HepG2 (cell line): Measurements from ENCODE around the gene LSM3. TPM values are rescaled to one million over a fixed set of nuclear protein-coding genes. Genes with fewer than 3 reads are reported as not detected.

ENCODE experiments used
- ATAC-seq: fragments of 200-7000 bp; cut with Tn5 transposase; 3 replicates; pipeline ENCODE4 v1.9.1; 2020; ENCODE audit warnings: mild to moderate bottlenecking, moderate library complexity
- BruUV-seq: library from RNA; stranded (reverse); fragments of 400-500 nt; replicated peaks from 2 replicates; lab custom pipeline; 2021; lab: Mats Ljungman, UMichigan
- CTCF ChIA-PET: fragments of 300-600 bp; formaldehyde crosslinking; extraction: SDS; loops from one replicate; lab custom pipeline; 2021; ENCODE audit warnings: low total read pairs, inconsistent platforms, low intra/inter-chr PET ratio; lab: Yijun Ruan, JAX
- POLR2A ChIA-PET: fragments of 350-600 bp; sonication (Branson Sonifier 250); formaldehyde crosslinking; loops from one replicate; lab custom pipeline; 2020; ENCODE audit warnings: antibody characterized with exemption, inconsistent platforms; lab: Yijun Ruan, JAX
- DNase-seq: peaks from one replicate; pipeline ENCODE4 v3.0.0-alpha.2; 2015; ENCODE audit warnings: low spot score
- FAIRE-seq: peaks from 3 replicates; lab custom pipeline; 2011; peaks lifted over from hg19 to GRCh38; lab: Jason Lieb, UNC
- H2AFZ ChIP-seq: one replicate; pipeline ENCODE4 v1.6.1; 2011; ENCODE audit warnings: low read length, inconsistent platforms
- H3K27ac ChIP-seq: fragments of 300-600 bp; 3 replicates; pipeline ENCODE4 v1.8.0; 2011; ENCODE audit warnings: mixed run types, mild to moderate bottlenecking, mixed read lengths, low read length, inconsistent platforms; ENCODE audit not compliant: insufficient read depth; ENCODE audit errors: extremely low read length
- H3K27me3 ChIP-seq, 2 experiments: fragments of 200-600 bp in 1 of 2; 2 replicates in 1 of 2; 3 replicates in 1 of 2; pipeline versions ENCODE4 v1.6.0 to v1.8.0; 2011; ENCODE audit warnings: low read length in 2 of 2, mild to moderate bottlenecking in 2 of 2, moderate library complexity in 2 of 2, inconsistent platforms in 1 of 2; ENCODE audit not compliant: insufficient read depth in 2 of 2, control insufficient read depth in 1 of 2
- H3K36me3 ChIP-seq, 2 experiments: fragments of 200-600 bp in 1 of 2; replicated peaks in 1 of 2; 2 replicates in 1 of 2; 3 replicates in 1 of 2; pipeline versions ENCODE4 v1.5.1 to v1.8.0; 2011; ENCODE audit warnings: low read length in 2 of 2, inconsistent platforms in 1 of 2; ENCODE audit not compliant: insufficient read depth in 2 of 2, control insufficient read depth in 1 of 2
- H3K4me1 ChIP-seq: 2 replicates; pipeline ENCODE4 v1.5.1; 2012; ENCODE audit warnings: low read length, inconsistent platforms; ENCODE audit not compliant: insufficient read depth
- H3K4me2 ChIP-seq: 2 replicates; pipeline ENCODE4 v1.6.0; 2011; ENCODE audit warnings: low read depth, low read length, inconsistent platforms
- H3K4me3 ChIP-seq, 3 experiments: fragments of 200-600 bp in 1 of 3; sonication (generic), shearing (Covaris generic) in 1 of 3; replicated peaks in 1 of 3; 2 replicates each; pipeline ENCODE4 v1.5.1; 2011 to 2016; ENCODE audit warnings: low read length in 3 of 3, inconsistent platforms in 2 of 3, low read depth in 2 of 3, mild to moderate bottlenecking in 2 of 3, control low read depth in 1 of 3, mixed read lengths in 1 of 3; ENCODE audit not compliant: insufficient read depth in 1 of 3
- H3K79me2 ChIP-seq: one replicate; pipeline ENCODE4 v1.6.1; 2011; ENCODE audit warnings: low read length, inconsistent platforms; ENCODE audit not compliant: insufficient read depth
- H3K9ac ChIP-seq: 2 replicates; pipeline ENCODE4 v1.6.0; 2011; ENCODE audit warnings: mild to moderate bottlenecking, low read depth, low read length, inconsistent platforms; ENCODE audit not compliant: insufficient read depth
- H3K9me3 ChIP-seq: 2 replicates; pipeline ENCODE4 v1.5.1; 2012; ENCODE audit warnings: mild to moderate bottlenecking, low read length
- H4K20me1 ChIP-seq: 2 replicates; pipeline ENCODE4 v1.6.0; 2011; ENCODE audit warnings: inconsistent platforms, mild to moderate bottlenecking, low read length, moderate library complexity; ENCODE audit not compliant: insufficient read depth
- CCAR2 ChIP-seq: fragments of 200-400 bp; formaldehyde crosslinking; optimal IDR thresholded peaks from 2 replicates; pipeline ENCODE3; 2018; ENCODE audit warnings: low read depth, mild to moderate bottlenecking, low read length, moderate library complexity
- FLYWCH1 ChIP-seq: sonication (generic); formaldehyde crosslinking; IDR thresholded peaks from 2 replicates; pipeline ENCODE4 v1.8.1; 2023; ENCODE audit warnings: mild to moderate bottlenecking, missing genetic modification reagents
- FOXA1 ChIP-seq, 2 experiments: fragments of 450-650 bp in 1 of 2; sonication (generic) in 1 of 2; formaldehyde crosslinking in 1 of 2; IDR thresholded peaks; 2 replicates each; pipeline versions ENCODE4 v1.4.0 to v1.6.1; 2016 to 2020; ENCODE audit warnings: missing genetic modification reagents in 1 of 2
- MTF2 ChIP-seq: sonication (generic); formaldehyde crosslinking; IDR thresholded peaks from 2 replicates; pipeline ENCODE4 v1.5.0; 2020; ENCODE audit warnings: missing genetic modification reagents, borderline replicate concordance
- NFKB2 ChIP-seq: sonication (generic); formaldehyde crosslinking; IDR thresholded peaks from 2 replicates; pipeline ENCODE4 v1.4.0; 2020; ENCODE audit warnings: missing genetic modification reagents, borderline replicate concordance
- REXO4 ChIP-seq: sonication (generic); formaldehyde crosslinking; IDR thresholded peaks from 2 replicates; pipeline ENCODE4 v1.8.0; 2022; ENCODE audit warnings: missing genetic modification reagents, mild to moderate bottlenecking, borderline replicate concordance
- SMARCC2 ChIP-seq: fragments of 450-650 bp; IDR thresholded peaks from 2 replicates; pipeline ENCODE4 v1.6.1; 2017; ENCODE audit warnings: antibody characterized with exemption, mild to moderate bottlenecking
- ZNF256 ChIP-seq: sonication (generic); formaldehyde crosslinking; conservative IDR thresholded peaks from 2 replicates; pipeline ENCODE4 v1.4.0; 2020; ENCODE audit warnings: missing genetic modification reagents
- ZNF34 ChIP-seq: sonication (generic); formaldehyde crosslinking; IDR thresholded peaks from 2 replicates; pipeline ENCODE4 v1.4.0; 2020; ENCODE audit warnings: mild to moderate bottlenecking, missing genetic modification reagents, borderline replicate concordance
- ZNF720 ChIP-seq: sonication (generic); formaldehyde crosslinking; IDR thresholded peaks from 2 replicates; pipeline ENCODE4 v1.4.0; 2020; ENCODE audit warnings: missing genetic modification reagents
- ZNF777 ChIP-seq: sonication (generic); formaldehyde crosslinking; IDR thresholded peaks from 2 replicates; pipeline ENCODE4 v1.4.0; 2020; ENCODE audit warnings: missing genetic modification reagents
- WGBS: methylation state at CpG from one replicate; pipeline ENCODE4 v1.1.6; 2017; ENCODE audit warnings: low lambda C conversion rate; 5-methylcytosine and 5-hydroxymethylcytosine counted together
- in situ Hi-C: cut with HindIII; loops from 2 replicates; pipeline ENCODE4 v1.10.0; 2017; ENCODE audit warnings: low pct_unique_long_range_greater_than_20kb; ENCODE audit not compliant: extremely low pct_ligation_motif_present
- intact Hi-C: fragments of 100-400 bp; cut with micrococcal nuclease; formaldehyde crosslinking; loops from one replicate; pipeline ENCODE4 v1.10.0; 2022; ENCODE audit not compliant: unreplicated experiment
- polyA plus RNA-seq, 8 experiments: library from polyadenylated mRNA; depleted of rRNA in 3 of 8; stranded (reverse) in 7 of 8; unstranded in 1 of 8; fragments of >200 nt; fragmentation: Illumina TruSeq in 4 of 8; extraction: Trizol in 4 of 8; gene quantifications; 2 replicates each; pipeline versions ENCODE4 v1.2.1 to v1.2.3, GENCODE V29; 2011 to 2016; ENCODE audit warnings: low read depth in 4 of 8, missing spikeins in 1 of 8, mixed read lengths in 1 of 8; ENCODE audit not compliant: insufficient read depth in 1 of 8
- total RNA-seq, 5 experiments: library from RNA; depleted of rRNA; stranded (reverse); fragments of >200 nt; fragmentation: Illumina TruSeq; extraction: Trizol; gene quantifications; 2 replicates each; pipeline ENCODE4 v1.2.3, GENCODE V29; 2016; ENCODE audit warnings: low read depth in 1 of 5
- TF ChIP-seq, protein P1 (sequence below), 2 experiments: IDR thresholded peaks; 2 replicates each; pipeline ENCODE4 v1.6.1; 2011 to 2012; ENCODE audit warnings: low read length in 2 of 2, borderline replicate concordance in 1 of 2, low read depth in 1 of 2, mild to moderate bottlenecking in 1 of 2, moderate library complexity in 1 of 2
- TF ChIP-seq, protein P2 (sequence below): IDR thresholded peaks from 2 replicates; pipeline ENCODE4 v1.6.1; 2012; ENCODE audit warnings: low read length, improper control_type of control experiment
- TF ChIP-seq, protein P3 (sequence below): sonication (generic); formaldehyde crosslinking; IDR thresholded peaks from 2 replicates; pipeline ENCODE4 v1.5.0; 2020; ENCODE audit warnings: mild to moderate bottlenecking, missing genetic modification reagents
- TF ChIP-seq, protein P4 (sequence below): sonication (generic); formaldehyde crosslinking; IDR thresholded peaks from 2 replicates; pipeline ENCODE4 v1.4.0; 2020; ENCODE audit warnings: mild to moderate bottlenecking, missing genetic modification reagents

LSM3 gene
- total and polyA plus RNA-seq, 2 of the 13 experiments (the other 11 are each of a cell fraction or from before 2014, with no cell fraction given): 5.1 to 19.4 TPM

DNA sequence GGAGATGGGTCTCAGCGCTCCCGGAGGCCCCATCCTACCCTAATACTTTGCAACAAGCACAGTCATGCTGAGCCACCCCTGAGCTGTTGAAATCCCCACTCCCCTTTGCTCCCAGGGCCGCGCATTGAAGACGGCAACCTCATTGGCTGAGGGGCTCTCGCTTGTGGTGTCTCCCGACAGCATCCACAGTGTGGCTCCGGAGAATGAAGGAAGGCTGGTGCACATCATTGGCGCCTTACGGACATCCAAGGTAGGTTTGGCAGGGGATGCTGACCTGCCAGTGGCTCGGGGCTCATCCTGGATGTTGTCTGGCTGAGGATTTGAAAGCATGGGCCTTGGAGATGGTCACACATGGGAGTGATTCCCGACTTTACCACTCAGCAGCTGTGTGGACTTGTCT lies 47.9 kb upstream of the LSM3 start:
- peaks cover 16% of the 10 kb centered on the region for H4K20me1 ChIP-seq
- no peak overlapping the region for H2AFZ ChIP-seq
- 98% methylated on average over 8 of the region's 12 CpGs for WGBS
- TF ChIP-seq, protein P1, sequence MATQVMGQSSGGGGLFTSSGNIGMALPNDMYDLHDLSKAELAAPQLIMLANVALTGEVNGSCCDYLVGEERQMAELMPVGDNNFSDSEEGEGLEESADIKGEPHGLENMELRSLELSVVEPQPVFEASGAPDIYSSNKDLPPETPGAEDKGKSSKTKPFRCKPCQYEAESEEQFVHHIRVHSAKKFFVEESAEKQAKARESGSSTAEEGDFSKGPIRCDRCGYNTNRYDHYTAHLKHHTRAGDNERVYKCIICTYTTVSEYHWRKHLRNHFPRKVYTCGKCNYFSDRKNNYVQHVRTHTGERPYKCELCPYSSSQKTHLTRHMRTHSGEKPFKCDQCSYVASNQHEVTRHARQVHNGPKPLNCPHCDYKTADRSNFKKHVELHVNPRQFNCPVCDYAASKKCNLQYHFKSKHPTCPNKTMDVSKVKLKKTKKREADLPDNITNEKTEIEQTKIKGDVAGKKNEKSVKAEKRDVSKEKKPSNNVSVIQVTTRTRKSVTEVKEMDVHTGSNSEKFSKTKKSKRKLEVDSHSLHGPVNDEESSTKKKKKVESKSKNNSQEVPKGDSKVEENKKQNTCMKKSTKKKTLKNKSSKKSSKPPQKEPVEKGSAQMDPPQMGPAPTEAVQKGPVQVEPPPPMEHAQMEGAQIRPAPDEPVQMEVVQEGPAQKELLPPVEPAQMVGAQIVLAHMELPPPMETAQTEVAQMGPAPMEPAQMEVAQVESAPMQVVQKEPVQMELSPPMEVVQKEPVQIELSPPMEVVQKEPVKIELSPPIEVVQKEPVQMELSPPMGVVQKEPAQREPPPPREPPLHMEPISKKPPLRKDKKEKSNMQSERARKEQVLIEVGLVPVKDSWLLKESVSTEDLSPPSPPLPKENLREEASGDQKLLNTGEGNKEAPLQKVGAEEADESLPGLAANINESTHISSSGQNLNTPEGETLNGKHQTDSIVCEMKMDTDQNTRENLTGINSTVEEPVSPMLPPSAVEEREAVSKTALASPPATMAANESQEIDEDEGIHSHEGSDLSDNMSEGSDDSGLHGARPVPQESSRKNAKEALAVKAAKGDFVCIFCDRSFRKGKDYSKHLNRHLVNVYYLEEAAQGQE (IDR thresholded peaks at IDR 0.05; ENCODE audit: borderline replicate concordance in 1 of 2, low read depth in 1 of 2, low read length in 2 of 2): no peak
- no peak for TF ChIP-seq NFKB2 (CRISPR knock-in tag)
- no peak for TF ChIP-seq MTF2
- TF ChIP-seq, protein P2, sequence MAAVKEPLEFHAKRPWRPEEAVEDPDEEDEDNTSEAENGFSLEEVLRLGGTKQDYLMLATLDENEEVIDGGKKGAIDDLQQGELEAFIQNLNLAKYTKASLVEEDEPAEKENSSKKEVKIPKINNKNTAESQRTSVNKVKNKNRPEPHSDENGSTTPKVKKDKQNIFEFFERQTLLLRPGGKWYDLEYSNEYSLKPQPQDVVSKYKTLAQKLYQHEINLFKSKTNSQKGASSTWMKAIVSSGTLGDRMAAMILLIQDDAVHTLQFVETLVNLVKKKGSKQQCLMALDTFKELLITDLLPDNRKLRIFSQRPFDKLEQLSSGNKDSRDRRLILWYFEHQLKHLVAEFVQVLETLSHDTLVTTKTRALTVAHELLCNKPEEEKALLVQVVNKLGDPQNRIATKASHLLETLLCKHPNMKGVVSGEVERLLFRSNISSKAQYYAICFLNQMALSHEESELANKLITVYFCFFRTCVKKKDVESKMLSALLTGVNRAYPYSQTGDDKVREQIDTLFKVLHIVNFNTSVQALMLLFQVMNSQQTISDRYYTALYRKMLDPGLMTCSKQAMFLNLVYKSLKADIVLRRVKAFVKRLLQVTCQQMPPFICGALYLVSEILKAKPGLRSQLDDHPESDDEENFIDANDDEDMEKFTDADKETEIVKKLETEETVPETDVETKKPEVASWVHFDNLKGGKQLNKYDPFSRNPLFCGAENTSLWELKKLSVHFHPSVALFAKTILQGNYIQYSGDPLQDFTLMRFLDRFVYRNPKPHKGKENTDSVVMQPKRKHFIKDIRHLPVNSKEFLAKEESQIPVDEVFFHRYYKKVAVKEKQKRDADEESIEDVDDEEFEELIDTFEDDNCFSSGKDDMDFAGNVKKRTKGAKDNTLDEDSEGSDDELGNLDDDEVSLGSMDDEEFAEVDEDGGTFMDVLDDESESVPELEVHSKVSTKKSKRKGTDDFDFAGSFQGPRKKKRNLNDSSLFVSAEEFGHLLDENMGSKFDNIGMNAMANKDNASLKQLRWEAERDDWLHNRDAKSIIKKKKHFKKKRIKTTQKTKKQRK: no peak
- TF ChIP-seq FLYWCH1 (CRISPR knock-in tag): no peak
- no peak for TF ChIP-seq CCAR2
- no peak for TF ChIP-seq ZNF256 (CRISPR knock-in tag)
- TF ChIP-seq, protein P3, sequence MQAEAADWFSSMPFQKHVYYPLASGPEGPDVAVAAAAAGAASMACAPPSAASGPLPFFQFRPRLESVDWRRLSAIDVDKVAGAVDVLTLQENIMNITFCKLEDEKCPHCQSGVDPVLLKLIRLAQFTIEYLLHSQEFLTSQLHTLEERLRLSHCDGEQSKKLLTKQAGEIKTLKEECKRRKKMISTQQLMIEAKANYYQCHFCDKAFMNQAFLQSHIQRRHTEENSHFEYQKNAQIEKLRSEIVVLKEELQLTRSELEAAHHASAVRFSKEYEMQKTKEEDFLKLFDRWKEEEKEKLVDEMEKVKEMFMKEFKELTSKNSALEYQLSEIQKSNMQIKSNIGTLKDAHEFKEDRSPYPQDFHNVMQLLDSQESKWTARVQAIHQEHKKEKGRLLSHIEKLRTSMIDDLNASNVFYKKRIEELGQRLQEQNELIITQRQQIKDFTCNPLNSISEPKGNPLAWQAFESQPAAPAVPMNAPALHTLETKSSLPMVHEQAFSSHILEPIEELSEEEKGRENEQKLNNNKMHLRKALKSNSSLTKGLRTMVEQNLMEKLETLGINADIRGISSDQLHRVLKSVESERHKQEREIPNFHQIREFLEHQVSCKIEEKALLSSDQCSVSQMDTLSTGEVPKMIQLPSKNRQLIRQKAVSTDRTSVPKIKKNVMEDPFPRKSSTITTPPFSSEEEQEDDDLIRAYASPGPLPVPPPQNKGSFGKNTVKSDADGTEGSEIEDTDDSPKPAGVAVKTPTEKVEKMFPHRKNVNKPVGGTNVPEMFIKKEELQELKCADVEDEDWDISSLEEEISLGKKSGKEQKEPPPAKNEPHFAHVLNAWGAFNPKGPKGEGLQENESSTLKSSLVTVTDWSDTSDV: no peak
- no peak for TF ChIP-seq FOXA1 (IDR thresholded peaks at IDR 0.05)
- no peak for TF ChIP-seq FOXA1 (CRISPR knock-in tag; IDR thresholded peaks at IDR 0.05)
- TF ChIP-seq REXO4 (CRISPR knock-in tag): no peak
- no peak for TF ChIP-seq ZNF720
- TF ChIP-seq ZNF34 (CRISPR knock-in tag): no peak
- TF ChIP-seq, protein P4, sequence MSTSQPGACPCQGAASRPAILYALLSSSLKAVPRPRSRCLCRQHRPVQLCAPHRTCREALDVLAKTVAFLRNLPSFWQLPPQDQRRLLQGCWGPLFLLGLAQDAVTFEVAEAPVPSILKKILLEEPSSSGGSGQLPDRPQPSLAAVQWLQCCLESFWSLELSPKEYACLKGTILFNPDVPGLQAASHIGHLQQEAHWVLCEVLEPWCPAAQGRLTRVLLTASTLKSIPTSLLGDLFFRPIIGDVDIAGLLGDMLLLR (CRISPR knock-in tag): no peak
- no peak for TF ChIP-seq ZNF777
- no peak for TF ChIP-seq SMARCC2
- FAIRE-seq (no peak), ATAC-seq (no peak), DNase-seq (no peak)
- POLR2A ChIA-PET: interaction anchor here (1.0 kb wide), 1 partner anchor 14 kb away, joined by 3 read pairs; no protein-coding TSS in a partner anchor
- no peaks in the 10 kb centered on the region for H3K9me3 ChIP-seq
- H3K27me3 ChIP-seq: no peaks in the 10 kb centered on the region; a peak in 1 of 5 replicates
- CTCF ChIA-PET: no interaction called here
- peaks cover 32% of the 10 kb centered on the region for H3K4me1 ChIP-seq
- in situ Hi-C loops (no loop called here), intact Hi-C loops (no loop called here)
- H3K4me2 ChIP-seq: no peak overlapping the region
- no peak overlapping the region for H3K27ac ChIP-seq
- H3K79me2 ChIP-seq: peaks cover 30% of the 10 kb centered on the region
- H3K4me3 ChIP-seq: no peak overlapping the region
- H3K36me3 ChIP-seq: peaks cover 31 to 75% of the 10 kb centered on the region in 2 experiments
- no peak overlapping the region for H3K9ac ChIP-seq
- no TSS peak for BruUV-seq
